CD4-positive, alpha-beta memory T cell (primary cell): ENCODE measurements around the gene CCDC83. TPM values are rescaled to one million over a fixed set of nuclear protein-coding genes. Genes with fewer than 3 reads are reported as not detected.
A peak's percentile ranks its signal among the peaks of the same experiment; 100 is the strongest.
"Not testable (repeated sequence)": the region's sequence is repeated elsewhere in the genome, so short reads cannot be mapped to it uniquely, and the experiment has no call there.

Experiments
- CTCF ChIA-PET: fragments of 350-600 bp; sonication (Branson Sonifier 250); formaldehyde crosslinking; loops from one replicate; lab custom pipeline; 2021; ENCODE audit warnings: inconsistent platforms; ENCODE audit not compliant: partially characterized antibody; lab: Charles Lee
- POLR2A ChIA-PET: fragments of 350-600 bp; sonication (Branson Sonifier 250); formaldehyde crosslinking; loops from one replicate; lab custom pipeline; 2021; ENCODE audit not compliant: partially characterized antibody; lab: Charles Lee
- DNase-seq, 5 donors: peaks; one replicate each; pipeline versions ENCODE4 v3.0.0 to v3.0.0-alpha.2; 2020 to 2022; ENCODE audit warnings: mixed read lengths in 1 of 5
- H3K27ac ChIP-seq: one replicate; pipeline ENCODE4 v1.7.0; 2013; ENCODE audit warnings: low read depth, low read length
- H3K27me3 ChIP-seq: 2 replicates; pipeline ENCODE4 v1.7.0; 2013; ENCODE audit warnings: mild to moderate bottlenecking, low read length, moderate library complexity; ENCODE audit not compliant: insufficient read depth
- H3K36me3 ChIP-seq: 2 replicates; pipeline ENCODE4 v1.7.0; 2013; ENCODE audit warnings: mild to moderate bottlenecking, low read length, moderate library complexity; ENCODE audit not compliant: insufficient read depth
- H3K4me1 ChIP-seq: 2 replicates; pipeline ENCODE4 v1.7.0; 2013; ENCODE audit warnings: mild to moderate bottlenecking, low read length, moderate library complexity; ENCODE audit not compliant: insufficient read depth
- H3K4me3 ChIP-seq, 2 donors: one replicate each; pipeline ENCODE4 v1.7.0; 2013; ENCODE audit warnings: low read length in 2 of 2, mild to moderate bottlenecking in 1 of 2
- H3K9me3 ChIP-seq, 2 donors: one replicate each; pipeline ENCODE4 v1.7.0; 2013; ENCODE audit warnings: low read length in 2 of 2, control low read depth in 1 of 2; ENCODE audit not compliant: control insufficient read depth in 1 of 2
- H3K27ac Mint-ChIP-seq, 7 donors: one replicate each; pipeline ENCODE4 v1.8.0; 2020 to 2021; ENCODE audit warnings: mixed read lengths in 7 of 7, mild to moderate bottlenecking in 6 of 7, inconsistent platforms in 3 of 7, moderate library complexity in 3 of 7
- H3K27me3 Mint-ChIP-seq, 2 donors: one replicate each; pipeline ENCODE4 v1.8.0; 2020 to 2021; ENCODE audit warnings: mixed read lengths in 2 of 2
- H3K36me3 Mint-ChIP-seq, 2 donors: one replicate each; pipeline ENCODE4 v1.8.0; 2020 to 2021; ENCODE audit warnings: mixed read lengths in 2 of 2, inconsistent platforms in 1 of 2, mild to moderate bottlenecking in 1 of 2
- H3K4me1 Mint-ChIP-seq, 4 donors: one replicate each; pipeline ENCODE4 v1.8.0; 2020 to 2021; ENCODE audit warnings: mixed read lengths in 4 of 4, mild to moderate bottlenecking in 1 of 4
- H3K4me3 Mint-ChIP-seq, 8 donors: one replicate each; pipeline ENCODE4 v1.8.0; 2020 to 2021; ENCODE audit warnings: mixed read lengths in 8 of 8, mild to moderate bottlenecking in 7 of 8, moderate library complexity in 6 of 8, inconsistent platforms in 3 of 8
- H3K9me3 Mint-ChIP-seq, 8 donors: one replicate each; pipeline ENCODE4 v1.8.0; 2020 to 2021; ENCODE audit warnings: mixed read lengths in 8 of 8, mild to moderate bottlenecking in 5 of 8, inconsistent platforms in 3 of 8, moderate library complexity in 1 of 8
- intact Hi-C: fragments of 100-400 bp; cut with micrococcal nuclease; formaldehyde crosslinking; loops from one replicate; pipeline ENCODE4 v1.15.1; 2023
- polyA plus RNA-seq, 2 donors: library from polyadenylated mRNA; unstranded; fragments of 300-500 nt; fragmentation: Illumina TruSeq; gene quantifications; one replicate each; pipeline ENCODE4 v1.2.3, GENCODE V29; 2021
- total RNA-seq, 2 experiments: library from RNA; stranded (reverse); gene quantifications; one replicate each; pipeline ENCODE4 v1.2.3, GENCODE V29; 2021

Gene CCDC83
- total and polyA plus RNA-seq, 4 experiments from 2014 or later: not detected

DNA sequence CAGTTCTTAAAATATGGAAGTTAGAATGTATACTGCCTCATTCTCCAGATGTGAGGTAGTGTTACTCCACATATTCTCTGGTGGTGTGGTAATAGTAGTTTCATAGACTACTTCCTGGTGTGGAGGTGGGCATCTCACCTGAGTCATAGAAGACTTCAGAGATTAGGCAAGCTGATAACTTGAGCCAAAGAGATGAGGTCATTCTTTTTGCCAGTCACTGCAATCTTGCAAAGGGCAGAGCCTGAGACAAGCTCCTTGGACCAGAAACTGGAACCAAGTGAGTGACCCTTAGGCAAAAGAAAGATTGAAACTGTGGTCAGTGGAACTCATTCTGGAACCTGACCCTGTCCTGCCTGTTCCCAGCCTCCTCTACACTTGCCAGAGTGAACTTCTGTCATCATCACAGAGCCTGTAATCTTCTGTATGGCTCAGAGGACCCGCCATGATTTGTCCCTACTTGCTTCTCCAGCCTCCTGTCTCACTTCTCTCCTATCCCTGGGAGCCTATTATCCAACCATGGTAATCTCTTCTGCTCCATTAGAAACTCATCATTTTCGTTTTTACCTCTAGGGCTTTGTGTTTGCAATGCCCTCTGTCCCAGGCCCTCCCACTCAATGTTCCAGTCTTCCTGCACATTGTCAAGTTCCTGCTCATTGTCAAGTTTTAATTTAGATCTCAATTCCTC is 10.6 kb upstream of the CCDC83 start:
- peaks cover 0 to 1% of the 10 kb centered on the region in 2 donors for H3K27me3 Mint-ChIP-seq
- H3K9me3 Mint-ChIP-seq: peaks cover 0 to 4% (median 1%) of the 10 kb centered on the region in 8 donors
- H3K4me3 Mint-ChIP-seq: no peak overlapping the region
- no peak overlapping the region for H3K27ac ChIP-seq
- no peak overlapping the region for H3K4me3 ChIP-seq
- intact Hi-C loops: no loop called here
- POLR2A ChIA-PET: no interaction called here
- H3K9me3 ChIP-seq: no peaks in the 10 kb centered on the region
- H3K4me1 ChIP-seq: no peaks in the 10 kb centered on the region
- H3K27ac Mint-ChIP-seq: peak overlapping the region in 2 of 7 donors; percentile 13 to 17
- no peaks in the 10 kb centered on the region for H3K27me3 ChIP-seq
- CTCF ChIA-PET: no interaction called here
- H3K4me1 Mint-ChIP-seq: peaks cover 0 to 4% (median 2%) of the 10 kb centered on the region in 4 donors
- no peaks in the 10 kb centered on the region for H3K36me3 Mint-ChIP-seq
- DNase-seq: no peak
- H3K36me3 ChIP-seq: no peaks in the 10 kb centered on the region

DNA sequence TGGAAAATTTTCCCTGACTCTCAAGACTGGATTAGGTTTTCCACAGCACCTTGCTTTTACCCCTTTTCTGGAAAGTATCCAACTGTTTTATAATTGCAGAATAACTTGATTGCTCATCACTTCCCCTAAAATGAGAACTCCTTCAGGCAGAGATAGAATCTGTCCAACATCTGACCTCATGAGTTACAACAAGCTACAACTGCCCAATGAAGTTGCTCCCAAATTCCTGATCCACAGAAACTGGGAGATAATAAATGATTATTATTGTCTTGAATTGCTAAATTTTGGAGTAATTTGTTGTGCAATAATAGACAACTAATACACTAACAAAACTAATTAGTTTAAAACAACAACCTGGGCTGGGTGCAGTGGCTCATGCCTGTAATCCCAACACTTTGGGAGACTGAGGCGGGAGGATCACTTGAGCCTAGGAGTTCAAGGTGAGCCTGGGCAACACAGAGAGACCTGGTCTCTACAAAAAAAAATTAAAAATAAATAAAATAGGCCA is 10.0 kb upstream of the CCDC83 start:
- H3K36me3 Mint-ChIP-seq: no peaks in the 10 kb centered on the region
- H3K9me3 Mint-ChIP-seq: peaks cover 0 to 5% (median 2%) of the 10 kb centered on the region in 8 donors
- H3K4me3 ChIP-seq: no peak overlapping the region
- peaks cover 0 to 1% of the 10 kb centered on the region in 2 donors for H3K27me3 Mint-ChIP-seq
- H3K4me1 Mint-ChIP-seq: peaks cover 0 to 4% (median 2%) of the 10 kb centered on the region in 4 donors
- no peaks in the 10 kb centered on the region for H3K36me3 ChIP-seq
- peak overlapping the region in 2 of 7 donors; percentile 13 to 64 for H3K27ac Mint-ChIP-seq
- no peak overlapping the region for H3K4me3 Mint-ChIP-seq
- DNase-seq: no peak
- ChIA-PET POLR2A (no interaction called here), CTCF (interaction anchor here (1.3 kb wide), 1 partner anchor 10 kb away, joined by 7 read pairs; the partner anchor contains the start of gene CCDC83)
- no peaks in the 10 kb centered on the region for H3K4me1 ChIP-seq
- no peak overlapping the region for H3K27ac ChIP-seq
- intact Hi-C loops: no loop called here
- no peaks in the 10 kb centered on the region for H3K9me3 ChIP-seq
- H3K27me3 ChIP-seq: no peaks in the 10 kb centered on the region

DNA sequence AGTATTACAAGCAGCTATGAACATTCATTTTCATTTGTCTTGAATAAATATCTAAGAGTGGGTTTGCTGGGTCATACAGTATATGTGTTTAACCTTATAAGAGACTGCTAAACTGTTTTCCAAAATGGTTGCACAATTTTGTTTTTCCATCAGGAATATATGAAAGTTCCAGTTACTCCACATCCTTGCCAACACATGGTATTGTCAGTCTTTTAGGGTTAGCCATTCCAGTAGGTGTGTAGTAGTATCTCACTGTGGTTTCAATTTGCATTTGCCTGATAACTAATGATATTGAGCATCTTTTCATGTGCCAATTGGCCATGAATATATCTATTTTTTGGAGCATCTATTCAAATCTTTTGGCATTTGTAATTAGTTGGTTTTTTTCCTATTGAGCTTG is 7.7 kb upstream of the CCDC83 start:
- no peak overlapping the region for H3K4me3 Mint-ChIP-seq
- H3K27me3 Mint-ChIP-seq: peaks cover 0 to 1% of the 10 kb centered on the region in 2 donors

DNA sequence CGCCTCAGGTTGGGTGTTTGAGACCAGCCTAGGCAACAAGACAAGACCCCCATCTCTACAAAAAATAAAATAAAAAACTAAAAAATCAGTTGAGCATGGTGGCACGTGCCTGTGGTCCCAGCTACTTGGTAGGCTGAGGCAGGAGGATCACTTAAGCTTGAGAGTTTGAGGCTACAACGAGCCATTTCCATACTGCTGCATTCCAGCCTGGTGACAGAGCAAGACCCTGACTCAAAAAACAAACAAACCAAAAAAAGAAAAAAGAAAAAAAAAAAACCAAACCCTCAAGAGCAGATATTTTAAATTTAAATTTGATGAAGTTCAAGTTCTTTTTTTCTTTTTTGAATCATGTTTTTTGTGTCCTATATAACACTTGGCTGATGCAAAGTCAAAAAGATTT is 7.2 kb upstream of the CCDC83 start:
- Histone ChIP-seq H3K36me3 (no peaks in the 10 kb centered on the region), H3K27ac (no peak overlapping the region), H3K4me3 (no peak overlapping the region), H3K4me1 (no peaks in the 10 kb centered on the region), H3K27me3 (no peaks in the 10 kb centered on the region), H3K9me3 (no peaks in the 10 kb centered on the region)
- H3K36me3 Mint-ChIP-seq: no peaks in the 10 kb centered on the region
- ChIA-PET CTCF (no interaction called here), POLR2A (interaction anchor here (0.6 kb wide), 1 partner anchor 149 kb away, joined by 3 read pairs; no protein-coding TSS in a partner anchor)
- H3K4me1 Mint-ChIP-seq: no peaks in the 10 kb centered on the region
- no peak overlapping the region for H3K27ac Mint-ChIP-seq
- H3K27me3 Mint-ChIP-seq: peaks cover 0 to 1% of the 10 kb centered on the region in 2 donors
- peaks cover 0 to 6% (median 3%) of the 10 kb centered on the region in 8 donors for H3K9me3 Mint-ChIP-seq
- DNase-seq: no peak
- no peak overlapping the region for H3K4me3 Mint-ChIP-seq
- intact Hi-C loops: no loop called here

More for the DNA sequence above, 7.7 kb upstream of the CCDC83 start:
- Histone ChIP-seq H3K4me1 (no peaks in the 10 kb centered on the region), H3K27ac (no peak overlapping the region), H3K4me3 (no peak overlapping the region), H3K9me3 (no peaks in the 10 kb centered on the region), H3K36me3 (no peaks in the 10 kb centered on the region), H3K27me3 (no peaks in the 10 kb centered on the region)
- H3K9me3 Mint-ChIP-seq: peaks cover 0 to 6% (median 3%) of the 10 kb centered on the region in 8 donors
- ChIA-PET POLR2A (no interaction called here), CTCF (interaction anchor here (1.6 kb wide), 1 partner anchor 152 kb away, joined by 4 read pairs; no protein-coding TSS in a partner anchor)
- H3K27ac Mint-ChIP-seq: no peak overlapping the region
- H3K4me1 Mint-ChIP-seq: peaks cover 0 to 3% (median 0%) of the 10 kb centered on the region in 4 donors
- H3K36me3 Mint-ChIP-seq: no peaks in the 10 kb centered on the region
- intact Hi-C loops: no loop called here
- no peak for DNase-seq

DNA sequence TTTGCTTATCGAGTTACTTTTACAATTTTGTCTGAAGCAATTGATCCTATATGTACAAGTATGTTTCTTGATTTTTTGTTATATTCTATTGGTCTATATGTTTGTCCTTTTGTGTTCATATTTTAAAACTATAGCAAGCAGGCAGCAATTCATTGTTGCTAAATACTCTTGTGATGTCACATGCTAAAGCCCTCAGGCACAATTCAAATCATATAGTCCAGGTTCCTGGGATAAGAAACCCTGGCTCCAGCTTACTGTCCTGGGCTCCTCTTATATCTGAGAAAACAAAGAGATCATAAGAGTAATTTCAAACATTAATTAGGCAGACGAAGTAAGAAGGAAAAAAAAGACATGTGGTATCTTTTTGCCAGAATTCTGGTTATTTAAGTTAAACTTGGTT is 6.6 kb upstream of the CCDC83 start:
- no peak overlapping the region for H3K27ac Mint-ChIP-seq
- H3K36me3 Mint-ChIP-seq: no peaks in the 10 kb centered on the region
- CTCF ChIA-PET: no interaction called here

DNA sequence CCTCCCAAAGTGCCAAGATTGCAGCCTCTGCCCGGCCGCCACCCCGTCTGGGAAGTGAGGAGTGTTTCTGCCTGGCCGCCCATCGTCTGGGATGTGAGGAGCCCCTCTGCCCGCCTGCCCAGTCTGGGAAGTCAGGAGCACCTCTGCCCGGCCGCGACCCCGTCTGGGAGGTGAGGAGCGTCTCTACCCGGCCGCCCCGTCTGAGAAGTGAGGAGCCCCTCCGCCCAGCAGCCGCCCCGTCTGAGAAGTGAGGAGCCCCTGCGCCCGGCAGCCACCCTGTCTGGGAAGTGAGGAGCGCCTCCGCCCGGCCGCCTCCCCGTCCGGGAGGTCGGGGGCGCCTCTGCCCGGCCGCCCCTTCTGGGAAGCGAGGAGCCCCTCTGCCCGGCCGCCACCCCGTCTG is 2.4 kb upstream of the CCDC83 start:
- POLR2A ChIA-PET, DNase-seq, H3K27me3 ChIP-seq, H3K36me3 ChIP-seq, H3K4me3 ChIP-seq, H3K27me3 Mint-ChIP-seq, intact Hi-C loops, H3K4me3 Mint-ChIP-seq, H3K27ac Mint-ChIP-seq, H3K9me3 ChIP-seq, H3K9me3 Mint-ChIP-seq, H3K36me3 Mint-ChIP-seq, H3K27ac ChIP-seq: not testable (repeated sequence)
- peaks cover 6 to 16% (median 11%) of the 10 kb centered on the region in 4 donors for H3K4me1 Mint-ChIP-seq
- H3K4me1 ChIP-seq: peaks cover 16% of the 10 kb centered on the region
- CTCF ChIA-PET: interaction anchor here (2.5 to 4.7 kb wide), 2 partner anchors 19 to 341 kb away, joined by 8 to 38 read pairs; no protein-coding TSS in a partner anchor

More for the DNA sequence above, 6.6 kb upstream of the CCDC83 start:
- no peak for DNase-seq
- H3K4me3 Mint-ChIP-seq: no peak overlapping the region
- POLR2A ChIA-PET: interaction anchor here (0.6 kb wide), 1 partner anchor 150 kb away, joined by 3 read pairs; no protein-coding TSS in a partner anchor
- intact Hi-C loops: no loop called here
- no peaks in the 10 kb centered on the region for H3K4me1 Mint-ChIP-seq
- H3K4me3 ChIP-seq: no peak overlapping the region
- H3K9me3 Mint-ChIP-seq: peaks cover 0 to 6% (median 3%) of the 10 kb centered on the region in 8 donors
- H3K27me3 ChIP-seq: no peaks in the 10 kb centered on the region
- H3K36me3 ChIP-seq: no peaks in the 10 kb centered on the region
- no peaks in the 10 kb centered on the region for H3K9me3 ChIP-seq
- no peaks in the 10 kb centered on the region for H3K4me1 ChIP-seq
- no peak overlapping the region for H3K27ac ChIP-seq
- peaks cover 0 to 1% of the 10 kb centered on the region in 2 donors for H3K27me3 Mint-ChIP-seq

DNA sequence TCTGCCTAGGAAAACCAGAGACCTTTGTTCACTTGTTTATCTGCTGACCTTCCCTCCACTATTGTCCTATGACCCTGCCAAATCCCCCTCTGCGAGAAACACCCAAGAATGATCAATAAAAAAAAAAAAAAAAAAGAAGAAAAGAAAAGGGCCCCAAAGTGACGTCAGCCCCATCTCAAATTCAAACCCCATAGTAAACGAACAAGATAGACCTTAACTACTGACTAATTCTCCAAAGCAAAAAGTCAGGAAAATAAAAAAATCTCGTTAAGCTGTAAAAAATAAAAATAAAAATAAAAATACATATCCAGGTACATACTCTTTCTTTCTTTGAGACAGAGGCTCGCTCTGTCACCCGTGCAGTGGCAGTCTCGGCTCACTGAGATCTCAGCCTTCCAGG is 1.6 kb upstream of the CCDC83 start:
- POLR2A ChIA-PET: interaction anchor here (1.3 kb wide), 1 partner anchor 11 kb away, joined by 5 read pairs; no protein-coding TSS in a partner anchor
- intact Hi-C loops, H3K4me3 ChIP-seq, H3K4me3 Mint-ChIP-seq, DNase-seq, H3K9me3 Mint-ChIP-seq, H3K27me3 ChIP-seq, H3K27ac Mint-ChIP-seq, H3K36me3 ChIP-seq, H3K27me3 Mint-ChIP-seq, H3K36me3 Mint-ChIP-seq, H3K9me3 ChIP-seq, H3K27ac ChIP-seq: not testable (repeated sequence)
- peaks cover 16% of the 10 kb centered on the region for H3K4me1 ChIP-seq
- H3K4me1 Mint-ChIP-seq: peaks cover 6 to 16% (median 11%) of the 10 kb centered on the region in 4 donors
- CTCF ChIA-PET: interaction anchor here (2.3 to 4.7 kb wide), 5 partner anchors 18 to 340 kb away, joined by 8 to 38 read pairs (median 10); partner anchors contain the start of gene SYTL2
